Duodenal mucosa (tissue), 2 donors: ENCODE measurements around the gene XPC.

Experiments
- H3K27ac ChIP-seq: one replicate; pipeline ENCODE4 v1.7.0; 2013; ENCODE audit warnings: low read depth, low read length
- H3K27me3 ChIP-seq, 2 donors: one replicate each; pipeline ENCODE4 v1.7.0; 2013; ENCODE audit warnings: low read length in 2 of 2, control low read depth in 1 of 2; ENCODE audit not compliant: insufficient read depth in 2 of 2, control insufficient read depth in 1 of 2
- H3K36me3 ChIP-seq, 2 donors: one replicate each; pipeline ENCODE4 v1.7.0; 2013; ENCODE audit warnings: low read length in 2 of 2, control low read depth in 1 of 2; ENCODE audit not compliant: insufficient read depth in 2 of 2, control insufficient read depth in 1 of 2
- H3K4me1 ChIP-seq, 2 donors: one replicate each; pipeline ENCODE4 v1.7.0; 2013; ENCODE audit warnings: low read length in 2 of 2, control low read depth in 1 of 2; ENCODE audit not compliant: insufficient read depth in 2 of 2, control insufficient read depth in 1 of 2
- H3K4me3 ChIP-seq, 2 donors: one replicate each; pipeline ENCODE4 v1.7.0; 2013; ENCODE audit warnings: low read length in 2 of 2, low read depth in 1 of 2
- H3K9ac ChIP-seq, 2 donors: one replicate each; pipeline ENCODE4 v1.7.0; 2013; ENCODE audit warnings: low read length in 2 of 2, low read depth in 1 of 2
- H3K9me3 ChIP-seq, 2 donors: one replicate each; pipeline ENCODE4 v1.7.0; 2013; ENCODE audit warnings: low read length in 2 of 2, control low read depth in 1 of 2; ENCODE audit not compliant: control insufficient read depth in 1 of 2

Gene XPC

GRCh38 chr3:14138109-14138877 is 40.1 kb downstream of the XPC start:
- H3K9ac ChIP-seq = no peak overlapping the region
- H3K27ac ChIP-seq = no peak overlapping the region
- H3K4me3 ChIP-seq = no peak overlapping the region
- H3K9me3 ChIP-seq = no peaks in the 10 kb centered on the region
- no peaks in the 10 kb centered on the region for H3K27me3 ChIP-seq
- H3K4me1 ChIP-seq = peaks cover 16 to 22% of the 10 kb centered on the region in 2 donors
- H3K36me3 ChIP-seq = peaks cover 53 to 93% of the 10 kb centered on the region in 2 donors

DNA sequence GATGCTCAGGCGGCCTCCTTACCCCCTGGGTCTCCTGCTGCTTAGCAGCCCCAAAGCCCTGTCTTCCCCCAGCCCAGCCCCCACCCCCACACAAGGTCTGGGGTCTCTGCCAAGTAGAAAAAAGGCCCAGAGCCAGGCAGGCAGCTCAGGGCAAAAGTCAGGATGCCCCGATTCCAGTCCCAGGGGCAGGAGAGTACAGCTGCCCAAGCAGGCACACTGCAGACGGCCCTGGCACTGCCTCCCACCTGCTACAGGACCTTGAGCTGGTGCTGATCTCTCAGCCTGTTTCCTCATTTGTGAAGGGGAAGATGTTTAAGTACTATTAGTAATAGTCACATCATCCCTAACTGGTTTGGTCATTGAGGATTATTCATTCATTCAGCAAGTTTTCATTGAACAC is 41.0 kb downstream of the XPC start:
- Histone ChIP-seq H3K27ac (no peak overlapping the region), H3K9ac (no peak overlapping the region), H3K36me3 (peaks cover 58 to 95% of the 10 kb centered on the region in 2 donors)

GRCh38 chr3:14137004-14137403 is 41.4 kb downstream of the XPC start:
- H3K9ac ChIP-seq = no peak overlapping the region
- H3K9me3 ChIP-seq = no peaks in the 10 kb centered on the region
- H3K27ac ChIP-seq = no peak overlapping the region
- peaks cover 27 to 31% of the 10 kb centered on the region in 2 donors for H3K4me1 ChIP-seq
- no peaks in the 10 kb centered on the region for H3K27me3 ChIP-seq
- H3K36me3 ChIP-seq = peaks cover 60 to 96% of the 10 kb centered on the region in 2 donors
- no peak overlapping the region for H3K4me3 ChIP-seq

More for the DNA sequence above, 41.0 kb downstream of the XPC start:
- H3K4me3 ChIP-seq = no peak overlapping the region
- no peaks in the 10 kb centered on the region for H3K27me3 ChIP-seq
- no peaks in the 10 kb centered on the region for H3K9me3 ChIP-seq
- H3K4me1 ChIP-seq = peaks cover 23 to 30% of the 10 kb centered on the region in 2 donors

GRCh38 chr3:14135581-14135980 is 42.8 kb downstream of the XPC start:
- Histone ChIP-seq H3K36me3 (peaks cover 61 to 98% of the 10 kb centered on the region in 2 donors), H3K27ac (no peak overlapping the region), H3K4me1 (peaks cover 27 to 29% of the 10 kb centered on the region in 2 donors), H3K9me3 (no peaks in the 10 kb centered on the region), H3K27me3 (no peaks in the 10 kb centered on the region), H3K4me3 (no peak overlapping the region), H3K9ac (no peak overlapping the region)

DNA sequence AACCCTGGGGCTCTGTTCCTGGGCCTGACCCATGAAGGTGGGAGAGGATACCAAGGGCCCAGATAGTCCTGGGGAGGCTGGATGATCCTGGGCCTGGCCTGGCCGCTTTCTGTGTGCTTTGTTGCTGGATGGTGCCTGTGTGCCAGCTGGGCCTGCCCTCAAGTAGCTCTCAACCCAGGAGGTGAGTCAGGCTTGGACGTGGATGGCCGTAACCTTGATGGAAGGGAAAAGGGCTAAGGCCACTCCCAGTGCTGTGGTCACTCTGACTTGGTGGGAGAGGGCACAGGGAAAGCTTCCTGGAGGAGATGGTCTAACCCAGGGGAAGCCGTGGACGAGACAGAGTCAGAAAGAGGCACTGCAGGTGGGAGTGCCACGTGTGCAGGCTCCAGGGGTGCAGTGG is 44.1 kb downstream of the XPC start:
- Histone ChIP-seq H3K4me3 (no peak overlapping the region), H3K9me3 (no peaks in the 10 kb centered on the region), H3K36me3 (peaks cover 62 to 97% of the 10 kb centered on the region in 2 donors), H3K27me3 (no peaks in the 10 kb centered on the region), H3K27ac (no peak overlapping the region), H3K4me1 (peaks cover 27 to 29% of the 10 kb centered on the region in 2 donors), H3K9ac (no peak overlapping the region)

DNA sequence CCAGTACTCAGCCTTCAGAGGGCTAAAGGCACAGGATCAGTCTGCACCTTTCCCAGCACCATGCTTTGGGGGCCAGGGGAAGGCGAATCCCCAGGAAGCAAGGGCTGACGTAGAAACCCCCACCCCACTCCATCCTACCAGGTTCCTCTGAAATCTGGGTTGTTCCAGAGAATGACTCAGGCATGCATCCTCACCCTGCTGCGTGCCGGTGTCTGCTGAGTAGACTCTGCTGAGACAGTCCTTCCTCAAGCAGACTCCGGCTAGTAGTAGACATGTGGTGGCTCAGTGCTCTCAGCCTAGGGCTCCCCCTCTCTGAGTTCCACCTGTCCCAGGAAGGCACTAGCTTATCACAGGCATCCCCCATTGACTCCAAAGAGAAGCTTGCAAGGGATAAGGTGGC is 44.5 kb downstream of the XPC start:
- Histone ChIP-seq H3K4me1 (peaks cover 27 to 29% of the 10 kb centered on the region in 2 donors), H3K9me3 (no peaks in the 10 kb centered on the region), H3K36me3 (peaks cover 63 to 95% of the 10 kb centered on the region in 2 donors), H3K27ac (no peak overlapping the region), H3K27me3 (no peaks in the 10 kb centered on the region), H3K9ac (no peak overlapping the region), H3K4me3 (no peak overlapping the region)

- no peaks in the 10 kb centered on the region for H3K9me3 ChIP-seq
- no peaks in the 10 kb centered on the region for H3K27me3 ChIP-seq
- no peak overlapping the region for H3K27ac ChIP-seq
- H3K9ac ChIP-seq = peak overlapping the region in 1 of 2 donors; percentile 7
- no peak overlapping the region for H3K4me3 ChIP-seq
- peaks cover 69 to 95% of the 10 kb centered on the region in 2 donors for H3K36me3 ChIP-seq
- H3K4me1 ChIP-seq = peaks cover 27 to 29% of the 10 kb centered on the region in 2 donors
Measured at GRCh38 chr3:14133188-14133800, 45.1 kb downstream of the XPC start.

- peak overlapping the region in 1 of 2 donors; percentile 7 for H3K9ac ChIP-seq
- H3K4me3 ChIP-seq = no peak overlapping the region
- no peaks in the 10 kb centered on the region for H3K9me3 ChIP-seq
- peaks cover 27 to 29% of the 10 kb centered on the region in 2 donors for H3K4me1 ChIP-seq
- H3K36me3 ChIP-seq = peaks cover 72 to 95% of the 10 kb centered on the region in 2 donors
- no peaks in the 10 kb centered on the region for H3K27me3 ChIP-seq
- H3K27ac ChIP-seq = no peak overlapping the region
Measured at GRCh38 chr3:14132689-14133088, 45.7 kb downstream of the XPC start.

- Histone ChIP-seq H3K36me3 (peaks cover 71 to 93% of the 10 kb centered on the region in 2 donors), H3K9ac (no peak overlapping the region), H3K9me3 (no peaks in the 10 kb centered on the region), H3K4me1 (peaks cover 27 to 32% of the 10 kb centered on the region in 2 donors), H3K27ac (no peak overlapping the region), H3K4me3 (no peak overlapping the region), H3K27me3 (no peaks in the 10 kb centered on the region)
Measured at GRCh38 chr3:14132120-14132519, 46.3 kb downstream of the XPC start.

DNA sequence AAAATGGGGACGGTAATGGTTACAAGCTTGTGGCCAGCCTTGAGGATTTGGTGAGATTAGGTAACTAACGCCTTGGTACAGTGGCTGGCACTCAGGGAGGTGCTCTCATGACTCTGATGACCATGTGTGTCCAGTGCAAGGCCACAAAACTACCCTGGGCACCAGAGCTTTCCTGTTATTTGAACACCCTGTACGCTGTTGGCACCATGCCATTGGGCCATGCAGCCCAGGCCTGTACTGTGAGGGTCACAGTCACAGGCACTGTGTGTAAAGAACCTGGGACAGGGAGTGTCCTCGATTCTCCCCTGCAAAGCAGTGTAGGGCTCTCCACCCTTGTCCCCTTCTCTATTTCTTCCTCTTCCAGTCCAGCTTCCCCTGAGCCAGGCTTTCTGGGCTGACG is 47.3 kb downstream of the XPC start:
- Histone ChIP-seq H3K4me1 (peaks cover 26 to 34% of the 10 kb centered on the region in 2 donors), H3K4me3 (no peak overlapping the region), H3K27ac (no peak overlapping the region), H3K36me3 (peaks cover 68 to 89% of the 10 kb centered on the region in 2 donors), H3K9ac (no peak overlapping the region), H3K27me3 (no peaks in the 10 kb centered on the region), H3K9me3 (no peaks in the 10 kb centered on the region)
